Sigmoid colon (tissue), 7 donors: ENCODE measurements around the gene FUT9. TPM values are rescaled to one million over a fixed set of nuclear protein-coding genes. Genes with fewer than 3 reads are reported as not detected.

Experiments used
- DNase-seq: peaks from one replicate; pipeline ENCODE4 v3.0.0-alpha.2; 2019
- H3K27ac ChIP-seq, 4 donors: fragments of 200-600 bp; sonication (generic); one replicate each; pipeline ENCODE4 v1.5.1; 2016 to 2019; ENCODE audit warnings: mild to moderate bottlenecking in 1 of 4
- H3K27me3 ChIP-seq, 3 donors: fragments of 200-600 bp; sonication (generic); one replicate each; pipeline ENCODE4 v1.5.1; 2019; ENCODE audit warnings: mild to moderate bottlenecking in 1 of 3
- H3K36me3 ChIP-seq, 4 donors: fragments of 200-600 bp; sonication (generic); one replicate each; pipeline ENCODE4 v1.5.1; 2016 to 2019
- H3K4me1 ChIP-seq, 4 donors: fragments of 200-600 bp; sonication (generic); one replicate each; pipeline ENCODE4 v1.5.1; 2017 to 2019
- H3K4me3 ChIP-seq, 4 donors: fragments of 200-600 bp; sonication (generic); one replicate each; pipeline ENCODE4 v1.5.1; 2017 to 2019; ENCODE audit warnings: mild to moderate bottlenecking in 2 of 4, moderate library complexity in 1 of 4
- H3K9me3 ChIP-seq, 4 donors: fragments of 200-600 bp in 3 of 4; sonication (generic) in 3 of 4; one replicate each; pipeline versions ENCODE4 v1.5.1 to v1.6.1; 2013 to 2019
- CTCF ChIP-seq, 4 experiments: fragments of 450-650 bp in 3 of 4; fragments of 200-600 bp in 1 of 4; IDR thresholded peaks; one replicate each; pipeline ENCODE4 v1.5.1; 2016 to 2019; ENCODE audit warnings: antibody characterized with exemption in 4 of 4, mild to moderate bottlenecking in 3 of 4, moderate library complexity in 2 of 4
- EP300 ChIP-seq, 4 donors: sonication (generic); formaldehyde crosslinking; IDR thresholded peaks; one replicate each; pipeline ENCODE4 v1.6.1; 2017; ENCODE audit warnings: antibody characterized with exemption in 4 of 4
- POLR2A ChIP-seq, 2 donors: fragments of 450-650 bp; IDR thresholded peaks; one replicate each; pipeline ENCODE4 v1.6.1; 2016; ENCODE audit warnings: antibody characterized with exemption in 2 of 2, mild to moderate bottlenecking in 2 of 2, moderate library complexity in 2 of 2
- POLR2AphosphoS5 ChIP-seq, 4 donors: sonication (generic); formaldehyde crosslinking; IDR thresholded peaks; one replicate each; pipeline ENCODE4 v1.6.1; 2017; ENCODE audit warnings: antibody characterized with exemption in 4 of 4
- WGBS, 2 donors: extraction: QIAGEN DNeasy Blood & Tissue Kit; methylation state at CpG; one replicate each; pipeline ENCODE4 v1.1.7; 2013; 5-methylcytosine and 5-hydroxymethylcytosine counted together
- intact Hi-C: fragments of 100-400 bp; cut with DNase I; formaldehyde crosslinking; loops from one replicate; pipeline ENCODE4 v1.15.1; 2023
- polyA plus RNA-seq, 3 donors: library from polyadenylated mRNA; stranded (reverse); fragments of 200-250 nt; gene quantifications; one replicate each; pipeline ENCODE4 v1.2.3, GENCODE V29; 2013
- total RNA-seq, 4 donors: library from RNA; depleted of rRNA; stranded (reverse); fragments of >200 nt; gene quantifications; one replicate each; pipeline ENCODE4 v1.1.0, GENCODE V29; 2016
- donor health status: healthy with polysubstance abuse.
- donor health status: Bipolar disorder and iron deficiency.
- donor health status: healthy.

Gene FUT9
- total and polyA plus RNA-seq, 7 donors, result 0.01 to 2.1 (median 0.55) TPM; not detected in 2

GRCh38 chr6:96017070-96017359 is 1.2 kb downstream of the FUT9 start:
- H3K27me3 ChIP-seq, result peaks cover 0 to 18% (median 0%) of the 10 kb centered on the region in 3 donors
- H3K27ac ChIP-seq, result no peak overlapping the region
- peaks cover 0 to 14% (median 0%) of the 10 kb centered on the region in 4 donors for H3K4me1 ChIP-seq
- DNase-seq, result no peak
- H3K9me3 ChIP-seq, result no peaks in the 10 kb centered on the region
- no peak for TF ChIP-seq POLR2AphosphoS5 (IDR thresholded peaks at IDR 0.05)
- TF ChIP-seq EP300 (IDR thresholded peaks at IDR 0.05), result no peak
- TF ChIP-seq POLR2A (IDR thresholded peaks at IDR 0.05), result no peak
- no peak overlapping the region for H3K4me3 ChIP-seq
- WGBS, 2 donors, result 61 to 72% methylated on average over 2 of the region's 2 CpGs
- intact Hi-C loops, result no loop called here
- H3K36me3 ChIP-seq, result no peaks in the 10 kb centered on the region

GRCh38 chr6:96022225-96022624 is 6.5 kb downstream of the FUT9 start:
- no peak for TF ChIP-seq POLR2AphosphoS5 (IDR thresholded peaks at IDR 0.05)
- no peak for TF ChIP-seq EP300 (IDR thresholded peaks at IDR 0.05)
- TF ChIP-seq CTCF (IDR thresholded peaks at IDR 0.05), result no peak
- TF ChIP-seq POLR2A (IDR thresholded peaks at IDR 0.05), result no peak
- DNase-seq, result no peak
- no peaks in the 10 kb centered on the region for H3K36me3 ChIP-seq
- H3K9me3 ChIP-seq, result no peaks in the 10 kb centered on the region
- intact Hi-C loops, result no loop called here
- H3K4me1 ChIP-seq, result no peaks in the 10 kb centered on the region
- no peaks in the 10 kb centered on the region for H3K27me3 ChIP-seq
- H3K4me3 ChIP-seq, result no peak overlapping the region
- no peak overlapping the region for H3K27ac ChIP-seq

- no peak for TF ChIP-seq POLR2A (IDR thresholded peaks at IDR 0.05)
- TF ChIP-seq POLR2AphosphoS5 (IDR thresholded peaks at IDR 0.05), result no peak
- TF ChIP-seq CTCF (IDR thresholded peaks at IDR 0.05), result no peak
- no peak for TF ChIP-seq EP300 (IDR thresholded peaks at IDR 0.05)
- no peak overlapping the region for H3K4me3 ChIP-seq
- no peak for DNase-seq
- H3K27ac ChIP-seq, result no peak overlapping the region
- WGBS, 2 donors, result 67 to 72% methylated on average over 7 of the region's 7 CpGs
- no peaks in the 10 kb centered on the region for H3K27me3 ChIP-seq
- intact Hi-C loops, result no loop called here
- H3K36me3 ChIP-seq, result no peaks in the 10 kb centered on the region
- H3K9me3 ChIP-seq, result no peaks in the 10 kb centered on the region
- H3K4me1 ChIP-seq, result no peaks in the 10 kb centered on the region
Observed at GRCh38 chr6:96032661-96033060, 16.9 kb downstream of the FUT9 start.

GRCh38 chr6:96051555-96051954 is 35.8 kb downstream of the FUT9 start:
- DNase-seq, result no peak
- intact Hi-C loops, result no loop called here
- H3K27me3 ChIP-seq, result no peaks in the 10 kb centered on the region
- no peaks in the 10 kb centered on the region for H3K36me3 ChIP-seq
- no peaks in the 10 kb centered on the region for H3K9me3 ChIP-seq
- TF ChIP-seq POLR2A (IDR thresholded peaks at IDR 0.05) (no peak), POLR2AphosphoS5 (IDR thresholded peaks at IDR 0.05) (no peak), CTCF (IDR thresholded peaks at IDR 0.05) (no peak), EP300 (IDR thresholded peaks at IDR 0.05) (no peak)
- H3K4me1 ChIP-seq, result no peaks in the 10 kb centered on the region
- H3K4me3 ChIP-seq, result no peak overlapping the region
- H3K27ac ChIP-seq, result no peak overlapping the region

- intact Hi-C loops, result no loop called here
- 42 to 52% methylated on average over 4 of the region's 4 CpGs for WGBS, 2 donors
- no peak overlapping the region for H3K4me3 ChIP-seq
- no peaks in the 10 kb centered on the region for H3K36me3 ChIP-seq
- no peaks in the 10 kb centered on the region for H3K4me1 ChIP-seq
- no peaks in the 10 kb centered on the region for H3K27me3 ChIP-seq
- H3K27ac ChIP-seq, result no peak overlapping the region
- no peaks in the 10 kb centered on the region for H3K9me3 ChIP-seq
- DNase-seq, result no peak
- TF ChIP-seq EP300 (IDR thresholded peaks at IDR 0.05), result no peak
- no peak for TF ChIP-seq POLR2A (IDR thresholded peaks at IDR 0.05)
Observed at GRCh38 chr6:96058082-96058481, 42.3 kb downstream of the FUT9 start.

GRCh38 chr6:96059586-96059985 is 43.8 kb downstream of the FUT9 start:
- no peak overlapping the region for H3K27ac ChIP-seq
- WGBS, 2 donors, result 54 to 86% methylated on average over 1 of the region's 1 CpG
- no peaks in the 10 kb centered on the region for H3K27me3 ChIP-seq
- DNase-seq, result no peak
- no peak overlapping the region for H3K4me3 ChIP-seq
- TF ChIP-seq CTCF (IDR thresholded peaks at IDR 0.05) (no peak), EP300 (IDR thresholded peaks at IDR 0.05) (no peak), POLR2A (IDR thresholded peaks at IDR 0.05) (no peak), POLR2AphosphoS5 (IDR thresholded peaks at IDR 0.05) (no peak)
- intact Hi-C loops, result no loop called here
- H3K9me3 ChIP-seq, result no peaks in the 10 kb centered on the region
- H3K4me1 ChIP-seq, result no peaks in the 10 kb centered on the region
- no peaks in the 10 kb centered on the region for H3K36me3 ChIP-seq
